ENCODE data around the gene PKD1L1. TPM values are rescaled to one million over a fixed set of nuclear protein-coding genes. Genes with fewer than 3 reads are reported as not detected.

Gene PKD1L1
- polyA plus RNA-seq, 6 donors from 2014 or later = 0.05 to 0.30 (median 0.15) TPM; not detected in 3

DNA sequence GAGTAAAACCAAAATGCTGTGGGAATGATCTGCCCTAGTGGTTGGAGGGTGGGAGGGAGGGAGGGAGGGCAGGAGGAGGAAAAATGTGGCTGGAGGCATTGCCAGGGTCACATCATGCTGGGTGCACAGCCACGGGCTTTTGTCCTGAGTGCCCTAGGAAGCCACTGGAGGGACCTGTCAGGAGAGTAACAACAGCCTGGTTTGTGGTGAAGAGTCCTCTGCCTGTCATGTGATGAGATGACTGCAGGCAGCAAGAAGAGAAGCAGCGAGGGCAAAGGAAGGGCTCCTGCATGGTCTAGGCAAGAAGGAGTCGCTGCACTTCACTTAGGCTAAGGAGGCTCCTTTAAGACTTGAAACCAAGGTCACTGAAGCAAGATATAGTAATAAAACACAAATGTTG lies 65.6 kb downstream of the PKD1L1 start:
- Mint-ChIP-seq H3K9me3 (no peaks in the 10 kb centered on the region), H3K4me1 (no peaks in the 10 kb centered on the region), H3K27ac (no peak overlapping the region), H3K27me3 (no peaks in the 10 kb centered on the region), H3K4me3 (no peak overlapping the region), H3K36me3 (peaks cover 0 to 3% of the 10 kb centered on the region in 2 donors)
- DNase-seq (no peak), ATAC-seq (ENCODE audit: low read depth in 2 of 2) (no peak)

DNA sequence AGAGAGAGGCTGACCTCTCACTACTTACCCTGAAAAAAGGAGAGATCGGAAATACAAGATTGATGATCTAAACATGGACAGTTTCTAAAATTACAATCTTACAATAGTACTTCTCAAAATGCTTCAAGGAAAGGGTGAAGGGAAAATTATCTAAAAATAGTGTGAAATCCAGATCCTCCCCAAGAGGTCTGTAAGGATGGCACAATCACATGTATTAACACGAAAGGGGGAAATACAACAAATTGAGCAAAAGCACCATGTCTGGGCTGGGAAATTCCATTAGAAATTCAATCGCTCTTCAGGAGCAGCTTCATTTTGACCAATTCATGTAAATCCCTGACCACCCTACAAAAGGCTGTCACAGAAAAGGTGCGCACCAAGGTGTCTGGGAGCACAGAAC lies 67.0 kb downstream of the PKD1L1 start:
- no peaks in the 10 kb centered on the region for H3K4me1 Mint-ChIP-seq
- H3K9me3 Mint-ChIP-seq = no peaks in the 10 kb centered on the region
- H3K4me3 Mint-ChIP-seq = no peak overlapping the region
- H3K36me3 Mint-ChIP-seq = peaks cover 0 to 3% of the 10 kb centered on the region in 2 donors
- ATAC-seq (ENCODE audit: low read depth in 2 of 2) = no peak
- H3K27ac Mint-ChIP-seq = no peak overlapping the region
- no peak for DNase-seq
- no peaks in the 10 kb centered on the region for H3K27me3 Mint-ChIP-seq

DNA sequence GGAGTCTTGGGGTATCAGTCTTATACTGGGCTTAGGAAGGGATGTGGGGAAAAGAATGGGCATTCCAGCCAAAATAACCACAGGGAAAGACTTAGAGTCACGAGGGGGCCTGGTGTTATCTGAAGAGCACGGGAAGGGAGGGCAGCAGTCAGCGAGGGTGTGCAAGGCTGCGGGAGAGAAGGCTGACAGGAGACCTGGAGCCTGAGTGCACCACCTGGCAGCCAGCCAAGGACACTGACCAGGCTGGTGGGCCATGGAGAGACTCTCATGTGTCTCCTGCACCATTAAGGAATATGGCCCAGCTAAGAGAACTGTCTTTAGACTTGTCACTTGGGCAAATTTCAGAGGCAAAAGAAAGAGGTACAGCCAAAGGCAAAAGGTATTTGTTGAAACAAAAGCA lies 69.6 kb downstream of the PKD1L1 start:
- Mint-ChIP-seq H3K4me1 (no peaks in the 10 kb centered on the region), H3K27ac (no peak overlapping the region), H3K4me3 (no peak overlapping the region), H3K27me3 (no peaks in the 10 kb centered on the region), H3K36me3 (peaks cover 0 to 3% of the 10 kb centered on the region in 2 donors), H3K9me3 (no peaks in the 10 kb centered on the region)
- ATAC-seq (ENCODE audit: low read depth in 2 of 2) = no peak
- no peak for DNase-seq

DNA sequence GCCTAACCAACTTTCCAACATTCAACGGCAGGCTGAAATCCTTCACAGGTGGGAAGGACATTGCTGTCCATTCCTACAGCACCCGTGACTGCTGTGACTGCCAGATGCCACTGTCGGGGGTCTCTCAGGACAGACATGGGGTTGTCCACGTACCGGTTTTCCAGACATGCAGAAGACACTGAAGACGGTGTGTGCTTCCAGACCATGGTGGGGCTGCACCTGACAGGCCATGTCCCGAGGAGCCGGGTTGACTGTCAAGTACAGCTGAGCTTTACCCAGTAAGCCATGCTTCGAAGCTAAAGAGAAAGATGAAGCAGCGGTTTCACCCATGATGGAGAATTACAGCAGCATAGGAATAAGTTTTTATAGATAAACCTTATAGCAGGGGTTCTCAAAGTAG lies 70.9 kb downstream of the PKD1L1 start:
- no peak for ATAC-seq (ENCODE audit: low read depth in 2 of 2)
- H3K4me1 Mint-ChIP-seq = no peaks in the 10 kb centered on the region
- no peak overlapping the region for H3K27ac Mint-ChIP-seq
- H3K4me3 Mint-ChIP-seq = no peak overlapping the region
- peaks cover 0 to 3% of the 10 kb centered on the region in 2 donors for H3K36me3 Mint-ChIP-seq
- no peak for DNase-seq
- H3K9me3 Mint-ChIP-seq = no peaks in the 10 kb centered on the region
- H3K27me3 Mint-ChIP-seq = no peaks in the 10 kb centered on the region

DNA sequence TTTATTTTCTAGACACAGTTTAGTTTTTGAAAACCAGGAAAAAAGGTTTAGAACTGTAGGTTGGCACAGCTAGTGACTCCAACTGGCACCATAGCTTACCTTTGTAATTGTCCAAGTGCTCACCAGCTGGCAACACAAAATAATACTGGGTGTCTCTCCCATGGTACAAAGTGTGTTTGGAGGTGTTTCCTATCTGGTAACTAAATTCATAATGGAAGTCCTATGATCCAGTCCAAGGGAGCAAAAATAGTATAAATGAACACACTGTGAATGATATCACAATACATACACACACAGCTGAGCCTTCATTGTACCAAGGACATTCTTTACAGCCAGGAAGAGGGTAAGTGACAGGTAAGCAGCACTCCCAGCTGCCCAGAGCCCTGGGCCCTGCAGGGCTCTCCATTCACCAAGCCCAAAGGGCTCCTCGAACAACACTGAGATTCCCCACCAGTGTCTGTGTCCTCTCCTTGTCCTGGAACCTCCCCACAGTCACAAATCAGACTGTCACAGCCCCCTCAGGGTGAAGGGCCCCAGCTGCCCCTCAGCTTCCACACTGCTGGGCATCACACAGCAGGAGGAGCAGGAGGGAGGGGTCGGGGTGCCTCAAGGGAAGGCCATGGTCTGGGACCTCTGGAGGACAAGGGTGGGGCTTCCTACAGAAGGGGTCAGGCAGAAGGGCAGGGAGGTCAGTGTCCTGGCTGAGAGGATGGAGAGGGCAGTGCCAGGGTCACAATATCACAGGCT lies 72.1 kb downstream of the PKD1L1 start:
- Mint-ChIP-seq H3K4me3 (no peak overlapping the region), H3K27me3 (no peaks in the 10 kb centered on the region), H3K9me3 (no peaks in the 10 kb centered on the region), H3K4me1 (no peaks in the 10 kb centered on the region), H3K36me3 (peaks cover 0 to 3% of the 10 kb centered on the region in 2 donors), H3K27ac (no peak overlapping the region)
- ATAC-seq (ENCODE audit: low read depth in 2 of 2) (no peak), DNase-seq (no peak)

DNA sequence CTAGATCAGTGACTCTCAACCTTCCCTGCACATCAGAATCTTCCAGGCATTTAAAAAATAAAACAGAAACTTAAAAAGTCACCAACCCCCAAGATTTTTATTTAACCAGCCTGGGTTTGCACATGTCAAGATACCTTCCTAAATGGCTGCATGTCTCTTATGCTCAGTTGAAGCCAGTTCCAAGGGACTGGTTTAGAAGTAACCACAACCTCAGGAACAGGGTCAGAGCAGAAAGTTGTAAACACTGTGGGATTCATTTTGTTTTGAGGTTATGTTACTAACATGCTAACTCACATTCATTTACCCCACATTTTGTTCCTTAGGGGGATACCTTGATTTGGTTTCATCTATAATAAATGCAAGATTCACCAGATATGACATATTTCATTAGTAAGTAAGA lies 72.9 kb downstream of the PKD1L1 start:
- no peaks in the 10 kb centered on the region for H3K4me1 Mint-ChIP-seq
- no peak overlapping the region for H3K4me3 Mint-ChIP-seq
- no peak overlapping the region for H3K27ac Mint-ChIP-seq
- H3K36me3 Mint-ChIP-seq = peaks cover 0 to 3% of the 10 kb centered on the region in 2 donors
- no peak for ATAC-seq (ENCODE audit: low read depth in 2 of 2)
- H3K27me3 Mint-ChIP-seq = no peaks in the 10 kb centered on the region
- H3K9me3 Mint-ChIP-seq = no peaks in the 10 kb centered on the region
- no peak for DNase-seq

DNA sequence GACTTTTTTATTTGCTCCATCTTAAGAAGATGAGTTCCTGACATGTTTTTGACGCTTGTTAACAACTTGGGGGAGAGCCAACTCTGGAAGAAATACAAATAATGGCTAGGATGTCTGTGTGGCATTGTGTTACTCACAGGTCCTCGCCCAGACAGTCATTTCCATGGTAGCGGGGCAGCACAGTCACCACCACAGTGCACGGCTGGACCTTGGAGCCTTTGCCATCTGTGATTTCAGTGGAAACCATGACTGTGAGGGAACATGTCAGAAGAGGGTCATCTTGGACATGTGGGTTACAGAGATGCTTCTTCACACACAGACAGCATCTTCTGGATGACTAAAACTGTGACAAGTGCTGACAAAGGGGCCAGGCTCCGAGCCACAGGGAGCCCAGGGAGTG lies 74.5 kb downstream of the PKD1L1 start:
- Mint-ChIP-seq H3K4me1 (no peaks in the 10 kb centered on the region), H3K36me3 (no peaks in the 10 kb centered on the region), H3K27me3 (no peaks in the 10 kb centered on the region), H3K4me3 (no peak overlapping the region), H3K9me3 (no peaks in the 10 kb centered on the region), H3K27ac (no peak overlapping the region)
- DNase-seq (no peak), ATAC-seq (ENCODE audit: low read depth in 2 of 2) (no peak)

DNA sequence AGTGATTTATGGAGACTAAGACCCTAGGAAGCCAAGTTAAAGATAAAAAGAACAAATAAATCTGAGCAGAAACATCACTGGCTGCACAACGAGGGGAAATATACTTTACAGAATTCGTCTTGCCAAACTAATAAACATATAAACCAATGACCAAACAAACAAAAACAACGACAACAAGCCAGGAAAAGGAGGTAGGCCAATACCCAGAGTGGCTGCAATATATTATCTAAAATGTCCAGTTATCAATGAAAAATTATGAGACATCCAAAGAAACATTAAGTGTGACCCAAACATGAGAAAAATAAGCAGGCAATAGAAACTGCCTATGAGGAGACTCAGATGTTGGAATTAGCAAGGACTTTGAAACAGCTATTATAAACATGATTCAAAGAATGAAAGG lies 81.0 kb downstream of the PKD1L1 start:
- no peak overlapping the region for H3K27ac Mint-ChIP-seq
- H3K4me3 Mint-ChIP-seq = no peak overlapping the region
- no peaks in the 10 kb centered on the region for H3K27me3 Mint-ChIP-seq
- no peaks in the 10 kb centered on the region for H3K4me1 Mint-ChIP-seq
- DNase-seq = no peak
- ATAC-seq (ENCODE audit: low read depth in 2 of 2) = no peak
- no peaks in the 10 kb centered on the region for H3K36me3 Mint-ChIP-seq
- no peaks in the 10 kb centered on the region for H3K9me3 Mint-ChIP-seq

DNA sequence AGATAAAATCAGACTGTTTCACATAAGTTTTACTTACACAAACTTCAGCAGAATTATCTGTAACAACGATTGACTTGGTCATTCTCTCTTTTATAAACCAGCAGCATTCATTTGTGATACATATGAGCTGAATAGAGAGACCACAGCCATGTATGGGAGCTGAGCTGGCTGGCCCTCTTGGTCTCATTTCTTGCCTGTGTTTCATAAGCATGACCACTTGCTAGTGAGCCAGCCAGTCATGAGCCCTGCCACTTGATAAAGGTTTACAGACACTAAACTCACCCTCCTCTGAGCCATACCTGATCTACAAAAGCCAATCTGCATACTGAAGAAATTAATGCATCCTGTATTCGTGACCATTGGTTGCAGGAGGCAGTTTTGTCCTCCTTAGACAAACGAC lies 82.1 kb downstream of the PKD1L1 start:
- no peaks in the 10 kb centered on the region for H3K4me1 Mint-ChIP-seq
- H3K27ac Mint-ChIP-seq = no peak overlapping the region
- ATAC-seq (ENCODE audit: low read depth in 2 of 2) (no peak), DNase-seq (no peak)
- no peaks in the 10 kb centered on the region for H3K36me3 Mint-ChIP-seq
- no peaks in the 10 kb centered on the region for H3K27me3 Mint-ChIP-seq
- no peak overlapping the region for H3K4me3 Mint-ChIP-seq
- no peaks in the 10 kb centered on the region for H3K9me3 Mint-ChIP-seq

DNA sequence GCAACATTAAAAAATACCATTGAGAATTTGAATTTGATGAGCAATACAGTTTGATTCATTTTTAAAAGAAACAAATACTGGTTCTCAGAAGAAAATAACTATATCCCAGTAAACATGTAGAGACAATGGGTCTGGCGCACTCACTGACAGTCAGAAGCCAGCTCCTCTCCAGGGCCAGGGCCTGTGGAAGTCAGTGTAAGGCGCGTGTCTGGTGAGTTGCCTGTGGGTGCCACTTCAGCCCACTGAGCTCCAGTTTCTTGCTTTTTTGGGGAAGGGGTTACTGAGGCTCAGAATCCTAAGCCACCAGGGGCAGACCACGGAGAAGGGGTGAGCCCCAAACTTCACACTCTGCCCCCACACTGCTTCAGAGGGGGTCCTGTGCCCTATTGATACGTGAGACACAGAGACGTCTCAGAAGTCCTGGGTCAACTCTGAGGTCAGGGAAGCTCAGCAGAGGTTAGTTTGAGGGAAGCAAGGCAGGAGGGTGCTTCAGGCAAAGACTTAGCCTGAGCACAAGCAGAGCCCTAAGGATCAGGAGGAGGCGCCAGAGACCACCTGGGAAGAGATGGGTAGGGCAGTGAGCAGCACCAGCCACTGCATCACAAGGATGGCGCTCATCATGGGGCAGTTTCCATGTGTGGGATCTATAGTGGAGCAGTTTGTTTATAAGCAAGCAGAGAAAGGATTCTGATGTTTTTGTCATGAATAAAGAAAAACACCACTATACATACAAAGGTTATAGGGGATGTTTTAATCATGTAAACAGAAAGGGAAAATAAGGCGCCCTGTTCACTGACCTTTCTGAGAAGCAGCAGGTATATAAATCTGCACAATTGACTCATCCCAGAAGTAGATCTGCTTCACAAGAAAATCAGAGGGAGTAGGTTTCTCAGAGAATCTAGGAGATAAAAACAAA lies 95.7 kb downstream of the PKD1L1 start:
- peak overlapping the region in 1 of 8 donors; percentile 54 for H3K4me3 Mint-ChIP-seq
- H3K9me3 Mint-ChIP-seq = no peaks in the 10 kb centered on the region
- DNase-seq = no peak
- no peaks in the 10 kb centered on the region for H3K36me3 Mint-ChIP-seq
- H3K4me1 Mint-ChIP-seq = no peaks in the 10 kb centered on the region
- no peak for ATAC-seq (ENCODE audit: low read depth in 2 of 2)
- H3K27ac Mint-ChIP-seq = peak overlapping the region in 1 of 6 donors; percentile 37
- H3K27me3 Mint-ChIP-seq = no peaks in the 10 kb centered on the region

DNA sequence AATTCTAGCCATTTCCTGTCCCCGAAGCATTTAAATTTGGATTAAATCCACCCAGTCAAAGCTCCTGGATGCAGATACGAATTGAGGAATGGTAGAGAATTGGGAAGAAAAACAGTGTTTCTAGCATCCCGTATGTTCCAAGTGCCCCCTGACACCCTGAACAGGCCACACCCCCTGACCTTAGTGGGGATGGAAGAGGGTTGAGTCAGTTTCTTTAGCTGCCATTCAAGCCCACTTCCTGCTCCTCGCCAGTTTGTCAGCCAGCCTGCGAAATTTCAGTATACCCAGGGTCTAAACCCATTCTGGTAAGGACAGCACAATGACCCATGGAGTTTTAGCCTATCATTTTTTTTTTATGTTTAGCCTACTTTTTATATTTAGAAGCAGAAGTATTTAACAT lies 101.1 kb downstream of the PKD1L1 start:
- H3K27me3 Mint-ChIP-seq = peaks cover 0 to 9% (median 3%) of the 10 kb centered on the region in 3 donors
- H3K9me3 Mint-ChIP-seq = no peaks in the 10 kb centered on the region
- no peaks in the 10 kb centered on the region for H3K4me1 Mint-ChIP-seq
- H3K4me3 Mint-ChIP-seq = no peak overlapping the region
- DNase-seq = no peak
- H3K27ac Mint-ChIP-seq = no peak overlapping the region
- H3K36me3 Mint-ChIP-seq = peaks cover 0 to 6% of the 10 kb centered on the region in 2 donors
- ATAC-seq (ENCODE audit: low read depth in 2 of 2) = no peak

DNA sequence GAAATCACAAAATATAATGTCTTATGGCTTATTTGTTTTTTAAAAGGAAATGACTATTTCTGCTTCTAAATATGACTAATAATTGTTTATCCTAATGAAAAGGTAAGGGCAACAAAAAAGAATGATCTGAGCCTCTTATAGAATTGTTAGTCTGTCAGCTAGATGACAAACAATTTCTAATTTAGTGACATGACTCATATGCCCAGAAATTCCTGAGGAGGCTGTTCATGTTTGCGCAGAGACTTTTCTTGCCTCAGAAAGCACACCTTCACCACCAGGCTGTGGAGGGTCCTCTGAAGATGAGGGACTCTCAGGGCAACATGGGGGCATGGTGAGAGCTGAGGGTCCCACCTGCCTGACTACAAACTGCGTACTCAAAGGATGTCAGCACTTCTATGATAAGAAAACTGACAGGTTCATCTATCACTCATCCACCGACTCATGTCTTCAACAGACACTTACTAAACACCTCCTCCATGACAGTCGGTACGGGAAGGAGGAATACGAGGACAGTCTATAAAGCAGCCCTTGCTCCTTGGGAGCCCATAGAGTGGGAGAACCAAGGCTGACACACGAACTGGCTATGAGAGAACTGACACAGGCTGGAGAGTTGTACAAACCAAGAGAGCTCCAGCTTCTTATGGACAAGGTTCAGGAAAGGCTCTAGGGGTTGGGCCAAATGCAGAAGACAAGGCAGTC lies 102.0 kb downstream of the PKD1L1 start:
- no peak overlapping the region for H3K4me3 Mint-ChIP-seq
- H3K27ac Mint-ChIP-seq = peak overlapping the region in 1 of 6 donors; percentile 33
- H3K4me1 Mint-ChIP-seq = no peaks in the 10 kb centered on the region
- DNase-seq (no peak), ATAC-seq (ENCODE audit: low read depth in 2 of 2) (no peak)
- peaks cover 0 to 9% (median 3%) of the 10 kb centered on the region in 3 donors for H3K27me3 Mint-ChIP-seq
- H3K36me3 Mint-ChIP-seq = peaks cover 0 to 6% of the 10 kb centered on the region in 2 donors
- H3K9me3 Mint-ChIP-seq = no peaks in the 10 kb centered on the region

DNA sequence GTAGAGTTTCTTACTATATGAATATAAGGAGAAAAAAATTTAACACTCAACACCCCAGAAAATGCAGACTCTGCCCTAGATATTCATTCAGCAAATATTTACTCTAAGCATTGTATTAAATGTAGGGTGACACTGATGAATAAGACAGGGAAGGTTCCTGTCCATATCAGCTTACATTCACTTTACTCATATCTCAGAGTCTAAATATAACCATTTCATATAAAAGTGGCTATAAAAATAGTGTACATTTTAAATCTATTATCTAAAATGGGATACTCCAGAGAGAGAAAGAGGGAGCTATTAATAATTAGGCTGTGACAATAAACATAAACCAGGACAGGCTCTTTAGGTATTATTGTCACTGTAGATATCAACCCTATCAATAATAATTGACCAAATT lies 104.0 kb downstream of the PKD1L1 start:
- Mint-ChIP-seq H3K36me3 (peaks cover 0 to 6% of the 10 kb centered on the region in 2 donors), H3K9me3 (no peaks in the 10 kb centered on the region), H3K4me1 (no peaks in the 10 kb centered on the region), H3K27ac (no peak overlapping the region), H3K27me3 (peaks cover 0 to 9% (median 3%) of the 10 kb centered on the region in 3 donors), H3K4me3 (no peak overlapping the region)
- ATAC-seq (ENCODE audit: low read depth in 2 of 2) (no peak), DNase-seq (no peak)
